CD4-positive, alpha-beta T cell (primary cell): ENCODE data around the gene PDZD4. TPM values are rescaled to one million over a fixed set of nuclear protein-coding genes. Genes with fewer than 3 reads are reported as not detected.

Experiments
- ATAC-seq: fragments of 200-7000 bp; cut with Tn5 transposase; one replicate; pipeline ENCODE4 v1.10.0; 2022; ENCODE audit warnings: mild to moderate bottlenecking; ENCODE audit not compliant: poor library complexity
- CTCF ChIA-PET: fragments of 350-600 bp; sonication (Branson Sonifier 250); formaldehyde crosslinking; loops from one replicate; lab custom pipeline; 2021; ENCODE audit warnings: antibody characterized with exemption, inconsistent platforms; lab: Charles Lee
- POLR2A ChIA-PET: fragments of 350-600 bp; sonication (Branson Sonifier 250); formaldehyde crosslinking; loops from one replicate; lab custom pipeline; 2021; ENCODE audit warnings: antibody characterized with exemption, inconsistent platforms; lab: Charles Lee
- DNase-seq, 14 experiments: peaks; one replicate each; pipeline ENCODE4 v3.0.0-alpha.2; 2013 to 2020; ENCODE audit warnings: mixed read lengths in 2 of 14
- H3K27ac ChIP-seq, 2 donors: one replicate each; pipeline versions ENCODE4 v1.5.1 to v1.7.0; 2013; ENCODE audit warnings: low read length in 2 of 2, low read depth in 1 of 2, mild to moderate bottlenecking in 1 of 2
- H3K27me3 ChIP-seq, 2 experiments: 1 replicate in 1 of 2; 2 replicates in 1 of 2; pipeline versions ENCODE4 v1.6.1 to v1.7.0; 2013; ENCODE audit warnings: low read length in 2 of 2, control low read depth in 1 of 2, mild to moderate bottlenecking in 1 of 2, moderate library complexity in 1 of 2; ENCODE audit not compliant: insufficient read depth in 2 of 2, control insufficient read depth in 1 of 2
- H3K36me3 ChIP-seq: one replicate; pipeline ENCODE4 v1.6.1; 2013; ENCODE audit warnings: low read length, control low read depth; ENCODE audit not compliant: insufficient read depth
- H3K4me1 ChIP-seq: one replicate; pipeline ENCODE4 v1.6.1; 2013; ENCODE audit warnings: low read length, control low read depth; ENCODE audit not compliant: insufficient read depth
- H3K4me3 ChIP-seq: one replicate; pipeline ENCODE4 v1.5.1; 2013; ENCODE audit warnings: mild to moderate bottlenecking, low read length, moderate library complexity
- H3K9me3 ChIP-seq, 2 experiments: 1 replicate in 1 of 2; 2 replicates in 1 of 2; pipeline versions ENCODE4 v1.6.1 to v1.7.0; 2013; ENCODE audit warnings: low read length in 2 of 2, mild to moderate bottlenecking in 2 of 2, control low read depth in 1 of 2, moderate library complexity in 1 of 2; ENCODE audit not compliant: control insufficient read depth in 1 of 2, insufficient read depth in 1 of 2
- H3K27ac Mint-ChIP-seq: one replicate; pipeline ENCODE4 v1.8.0; 2020; ENCODE audit warnings: mixed read lengths
- H3K27me3 Mint-ChIP-seq: one replicate; pipeline ENCODE4 v1.8.0; 2021; ENCODE audit warnings: mixed read lengths
- H3K36me3 Mint-ChIP-seq: one replicate; pipeline ENCODE4 v1.8.0; 2021; ENCODE audit warnings: low read depth, mixed read lengths
- H3K4me1 Mint-ChIP-seq: one replicate; pipeline ENCODE4 v1.8.0; 2021; ENCODE audit warnings: low read depth, mixed read lengths
- H3K4me3 Mint-ChIP-seq: one replicate; pipeline ENCODE4 v1.8.0; 2020; ENCODE audit warnings: mild to moderate bottlenecking, mixed read lengths
- H3K9me3 Mint-ChIP-seq: one replicate; pipeline ENCODE4 v1.8.0; 2020; ENCODE audit warnings: mixed read lengths
- intact Hi-C, 2 experiments: fragments of 100-400 bp; cut with DNase I in 1 of 2; cut with micrococcal nuclease in 1 of 2; formaldehyde crosslinking; loops; one replicate each; pipeline versions ENCODE4 v1.15.1 to v1.9.0; 2023 to 2025; cut with DNase I, micrococcal nuclease
- total RNA-seq, 174 experiments: library from RNA in 2 of 174; stranded (reverse) in 2 of 174; gene quantifications; one replicate each; pipeline ENCODE4 v1.2.3 and lab custom pipeline; 2021 to 2026
- TF ChIP-seq, protein P1 (sequence below): fragments of 200-600 bp; IDR thresholded peaks from one replicate; pipeline ENCODE4 v1.8.0; 2022; ENCODE audit warnings: antibody characterized with exemption, mild to moderate bottlenecking

The PDZD4 gene
- total RNA-seq, 2 experiments from 2014 or later, result 24.8 to 26.8 TPM

DNA sequence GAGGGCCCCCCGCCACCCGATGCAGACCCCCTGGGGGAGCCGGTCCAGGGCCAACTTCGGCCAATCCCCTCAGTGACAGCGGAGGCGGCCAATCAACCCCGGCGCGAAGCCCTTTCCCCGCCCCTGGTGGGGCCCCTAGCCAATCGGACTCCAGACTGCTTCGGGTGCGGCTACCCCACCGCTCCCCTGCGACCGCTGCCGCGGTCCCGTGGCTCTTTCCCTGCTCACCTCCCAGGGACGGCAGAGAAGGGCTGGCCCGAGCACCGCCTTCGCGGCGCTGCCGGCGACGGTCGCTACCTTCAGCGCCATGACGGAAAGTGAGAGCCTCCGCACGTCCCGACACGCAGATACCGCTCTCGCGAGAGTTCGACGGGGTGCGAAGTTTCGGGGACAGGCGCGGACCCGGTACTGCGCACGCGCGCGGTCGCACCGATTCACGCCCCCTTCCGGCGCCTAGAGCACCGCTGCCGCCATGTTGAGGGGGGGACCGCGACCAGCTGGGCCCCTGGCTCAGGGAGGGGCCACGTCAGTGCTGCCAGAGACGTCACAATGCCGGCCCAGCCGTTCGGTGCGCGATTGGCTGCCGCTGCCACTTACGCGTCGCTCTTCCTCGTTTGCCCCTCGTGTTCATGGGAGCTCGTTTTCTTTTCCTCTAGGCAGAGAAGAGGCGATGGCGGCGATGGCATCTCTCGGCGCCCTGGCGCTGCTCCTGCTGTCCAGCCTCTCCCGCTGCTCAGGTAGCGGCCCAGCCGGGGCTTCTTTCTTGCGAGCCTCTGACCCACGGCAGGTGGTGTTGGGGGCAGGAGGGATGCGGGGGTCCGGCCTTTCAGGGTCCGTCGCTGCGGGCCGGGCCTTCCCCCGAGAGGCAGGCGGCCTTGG is 36.1 kb downstream of the PDZD4 start, which contains the start of the genes IDH3G and SSR4:
Gene IDH3G, minus strand, starts transcription at position 358 of the 879 bp plus-strand sequence. Its CDS starts 49 bp downstream, at position 309.
Gene SSR4, plus strand, starts transcription at position 651 of the 879 bp plus-strand sequence. Its CDS starts 20 bp downstream, at position 671.
- ATAC-seq (peak; percentile 91), DNase-seq (peak; percentile 84 to 97 (median 91))
- H3K4me3 ChIP-seq, result peak within 1 kb of the TSS; percentile 89
- H3K9me3 ChIP-seq, result no peaks in the 10 kb centered on the region
- peaks cover 44% of the 10 kb centered on the region for H3K4me1 ChIP-seq
- peak within 1 kb of the TSS; percentile 97 for H3K4me3 Mint-ChIP-seq
- TF ChIP-seq, protein P1, sequence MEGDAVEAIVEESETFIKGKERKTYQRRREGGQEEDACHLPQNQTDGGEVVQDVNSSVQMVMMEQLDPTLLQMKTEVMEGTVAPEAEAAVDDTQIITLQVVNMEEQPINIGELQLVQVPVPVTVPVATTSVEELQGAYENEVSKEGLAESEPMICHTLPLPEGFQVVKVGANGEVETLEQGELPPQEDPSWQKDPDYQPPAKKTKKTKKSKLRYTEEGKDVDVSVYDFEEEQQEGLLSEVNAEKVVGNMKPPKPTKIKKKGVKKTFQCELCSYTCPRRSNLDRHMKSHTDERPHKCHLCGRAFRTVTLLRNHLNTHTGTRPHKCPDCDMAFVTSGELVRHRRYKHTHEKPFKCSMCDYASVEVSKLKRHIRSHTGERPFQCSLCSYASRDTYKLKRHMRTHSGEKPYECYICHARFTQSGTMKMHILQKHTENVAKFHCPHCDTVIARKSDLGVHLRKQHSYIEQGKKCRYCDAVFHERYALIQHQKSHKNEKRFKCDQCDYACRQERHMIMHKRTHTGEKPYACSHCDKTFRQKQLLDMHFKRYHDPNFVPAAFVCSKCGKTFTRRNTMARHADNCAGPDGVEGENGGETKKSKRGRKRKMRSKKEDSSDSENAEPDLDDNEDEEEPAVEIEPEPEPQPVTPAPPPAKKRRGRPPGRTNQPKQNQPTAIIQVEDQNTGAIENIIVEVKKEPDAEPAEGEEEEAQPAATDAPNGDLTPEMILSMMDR, result no peak
- no peaks in the 10 kb centered on the region for H3K9me3 Mint-ChIP-seq
- ChIA-PET POLR2A (interaction anchor here (0.5 to 2.4 kb wide), 12 partner anchors 25 to 604 kb away, joined by 3 to 29 read pairs (median 4); partner anchors contain the start of genes HCFC1 and RPL10), CTCF (interaction anchor here (0.9 kb wide), 1 partner anchor 134 kb away, joined by 3 read pairs; no protein-coding TSS in a partner anchor)
- H3K27me3 Mint-ChIP-seq, result no peaks in the 10 kb centered on the region
- H3K36me3 ChIP-seq, result peaks cover 29% of the 10 kb centered on the region
- intact Hi-C loops, result loop anchor here in 1 of 2 experiments (2.0 to 5.0 kb wide), 2 partner anchors 67 to 133 kb away; partner anchors contain the start of gene ARHGAP4
- peaks cover 14% of the 10 kb centered on the region for H3K4me1 Mint-ChIP-seq
- H3K27me3 ChIP-seq, result no peaks in the 10 kb centered on the region
- peak within 1 kb of the TSS; percentile 89 for H3K27ac Mint-ChIP-seq
- H3K36me3 Mint-ChIP-seq, result peaks cover 26% of the 10 kb centered on the region
- H3K27ac ChIP-seq, result peak within 1 kb of the TSS; percentile 83 to 92

DNA sequence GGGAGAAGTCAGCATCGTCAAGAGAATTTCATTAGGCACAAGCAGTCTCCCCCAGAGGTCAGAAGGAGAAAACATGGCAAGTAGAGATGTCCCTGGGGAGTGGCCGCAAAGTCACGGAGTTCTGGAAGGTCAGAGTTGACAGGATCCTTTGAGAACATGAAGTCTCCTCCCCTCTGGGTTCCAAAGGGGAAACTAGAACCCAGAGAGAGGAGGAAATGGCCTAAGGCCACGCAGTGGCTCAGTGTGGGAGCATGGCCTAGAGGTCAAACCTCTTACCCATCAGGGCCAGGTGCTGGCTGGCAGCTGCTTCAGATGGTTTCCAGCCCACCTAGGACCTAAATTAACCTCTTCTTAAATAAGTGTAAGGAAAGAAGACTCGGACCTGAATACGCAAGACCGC is 37.1 kb downstream of the PDZD4 start:
- H3K9me3 ChIP-seq, result no peaks in the 10 kb centered on the region
- peak overlapping the region; percentile 97 for H3K4me3 Mint-ChIP-seq
- H3K4me1 ChIP-seq, result peaks cover 44% of the 10 kb centered on the region
- ChIA-PET POLR2A (interaction anchor here (0.7 to 2.4 kb wide), 4 partner anchors 113 to 143 kb away, joined by 3 to 29 read pairs (median 7); no protein-coding TSS in a partner anchor), CTCF (no interaction called here)
- TF ChIP-seq, protein P1, result no peak
- peaks cover 14% of the 10 kb centered on the region for H3K4me1 Mint-ChIP-seq
- H3K27ac ChIP-seq, result peak overlapping the region; percentile 83 to 92
- peak overlapping the region; percentile 89 for H3K4me3 ChIP-seq
- H3K27ac Mint-ChIP-seq, result peak overlapping the region; percentile 89
- intact Hi-C loops, result loop anchor here in 1 of 2 experiments (5.0 kb wide), 1 partner anchor 66 kb away; no protein-coding TSS in a partner anchor
- DNase-seq (no peak), ATAC-seq (no peak)
- peaks cover 31% of the 10 kb centered on the region for H3K36me3 ChIP-seq
- H3K27me3 ChIP-seq, result no peaks in the 10 kb centered on the region
- H3K27me3 Mint-ChIP-seq, result no peaks in the 10 kb centered on the region
- peaks cover 20% of the 10 kb centered on the region for H3K36me3 Mint-ChIP-seq
- no peaks in the 10 kb centered on the region for H3K9me3 Mint-ChIP-seq

DNA sequence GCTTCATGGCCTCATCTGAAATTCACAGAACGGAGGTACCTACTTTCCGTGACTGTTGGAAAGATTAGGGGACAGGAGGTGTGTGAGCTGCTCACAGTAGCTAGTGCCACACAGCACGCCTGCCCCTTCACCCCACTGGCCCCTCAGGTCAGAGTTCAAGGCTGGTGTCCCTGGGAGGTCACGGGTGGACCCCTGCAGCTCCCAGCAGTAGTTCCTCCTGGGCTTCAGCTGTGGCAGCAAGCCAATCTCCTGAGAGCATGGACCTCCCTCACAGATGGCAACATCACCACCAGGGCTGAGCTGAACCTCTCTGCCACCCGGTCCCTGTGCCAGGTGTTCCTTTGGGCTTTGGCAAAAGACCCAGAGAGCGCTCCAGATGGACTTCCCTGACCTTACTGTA is 38.0 kb downstream of the PDZD4 start:
- H3K27me3 Mint-ChIP-seq, result no peaks in the 10 kb centered on the region
- H3K4me1 Mint-ChIP-seq, result peaks cover 14% of the 10 kb centered on the region
- TF ChIP-seq, protein P1, result no peak
- no peak for ATAC-seq
- DNase-seq, result no peak
- H3K4me3 Mint-ChIP-seq, result peak overlapping the region; percentile 97
- ChIA-PET POLR2A (no interaction called here), CTCF (no interaction called here)
- intact Hi-C loops, result loop anchor here in 1 of 2 experiments (5.0 kb wide), 1 partner anchor 65 kb away; no protein-coding TSS in a partner anchor
- H3K36me3 Mint-ChIP-seq, result peaks cover 17% of the 10 kb centered on the region
- no peaks in the 10 kb centered on the region for H3K9me3 ChIP-seq
- peaks cover 33% of the 10 kb centered on the region for H3K36me3 ChIP-seq
- peaks cover 44% of the 10 kb centered on the region for H3K4me1 ChIP-seq
- no peak overlapping the region for H3K27ac ChIP-seq
- no peak overlapping the region for H3K27ac Mint-ChIP-seq
- H3K9me3 Mint-ChIP-seq, result no peaks in the 10 kb centered on the region
- H3K27me3 ChIP-seq, result no peaks in the 10 kb centered on the region
- no peak overlapping the region for H3K4me3 ChIP-seq
